ENCODE data around the gene GIPC3. TPM values are rescaled to one million over a fixed set of nuclear protein-coding genes. Genes with fewer than 3 reads are reported as not detected.

The GIPC3 gene
- total and polyA plus RNA-seq, 2 experiments from 2014 or later = 0.48 to 0.59 TPM

- ATAC-seq = peak; percentile 48
- 0 out of 3 replicates have a peak, but pooled peaks cover 3% of the 10 kb centered on the region for H3K9me3 Mint-ChIP-seq
- peaks cover 10% of the 10 kb centered on the region; the same call in 2 of the 3 replicates for H3K4me1 Mint-ChIP-seq
- H2AFZ ChIP-seq = no peak overlapping the region
- TF ChIP-seq CREB1 (CRISPR knock-in tag; IDR thresholded peaks at IDR 0.05; ENCODE audit: low read depth) (no peak), ZNF114 (CRISPR knock-in tag; IDR thresholded peaks at IDR 0.05) (no peak), ZNF331 (CRISPR knock-in tag; IDR thresholded peaks at IDR 0.05; ENCODE audit: low read depth) (no peak), POLR2AphosphoS5 (IDR thresholded peaks at IDR 0.05; ENCODE audit: low read depth) (0 out of 2 replicates have a peak, but pooled peaks have one; percentile 31), ETS1 (IDR thresholded peaks at IDR 0.05) (no peak), EZH2 (IDR thresholded peaks at IDR 0.05; ENCODE audit: low read depth, unreplicated experiment) (no peak), EZH2phosphoT487 (IDR thresholded peaks at IDR 0.05; ENCODE audit: unreplicated experiment) (no peak), NANOG (IDR thresholded peaks at IDR 0.05; ENCODE audit: borderline replicate concordance) (no peak), ZNF462 (CRISPR knock-in tag; IDR thresholded peaks at IDR 0.05) (no peak), STAT1 (IDR thresholded peaks at IDR 0.05; ENCODE audit: unreplicated experiment) (no peak), JUNB (IDR thresholded peaks at IDR 0.05; ENCODE audit: unreplicated experiment) (no peak), REST (IDR thresholded peaks at IDR 0.05; ENCODE audit: unreplicated experiment) (no peak)
- TF ChIP-seq, protein P1, sequence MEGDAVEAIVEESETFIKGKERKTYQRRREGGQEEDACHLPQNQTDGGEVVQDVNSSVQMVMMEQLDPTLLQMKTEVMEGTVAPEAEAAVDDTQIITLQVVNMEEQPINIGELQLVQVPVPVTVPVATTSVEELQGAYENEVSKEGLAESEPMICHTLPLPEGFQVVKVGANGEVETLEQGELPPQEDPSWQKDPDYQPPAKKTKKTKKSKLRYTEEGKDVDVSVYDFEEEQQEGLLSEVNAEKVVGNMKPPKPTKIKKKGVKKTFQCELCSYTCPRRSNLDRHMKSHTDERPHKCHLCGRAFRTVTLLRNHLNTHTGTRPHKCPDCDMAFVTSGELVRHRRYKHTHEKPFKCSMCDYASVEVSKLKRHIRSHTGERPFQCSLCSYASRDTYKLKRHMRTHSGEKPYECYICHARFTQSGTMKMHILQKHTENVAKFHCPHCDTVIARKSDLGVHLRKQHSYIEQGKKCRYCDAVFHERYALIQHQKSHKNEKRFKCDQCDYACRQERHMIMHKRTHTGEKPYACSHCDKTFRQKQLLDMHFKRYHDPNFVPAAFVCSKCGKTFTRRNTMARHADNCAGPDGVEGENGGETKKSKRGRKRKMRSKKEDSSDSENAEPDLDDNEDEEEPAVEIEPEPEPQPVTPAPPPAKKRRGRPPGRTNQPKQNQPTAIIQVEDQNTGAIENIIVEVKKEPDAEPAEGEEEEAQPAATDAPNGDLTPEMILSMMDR (conservative IDR thresholded peaks at IDR 0.05; ENCODE audit: low read depth in 2 of 2) = peak in 1 of 2 experiments; percentile 28; a peak in 2 of 4 replicates
- H3K27ac ChIP-seq (ENCODE audit: low read depth) = no peak overlapping the region
- no peaks in the 10 kb centered on the region for H3K36me3 ChIP-seq (ENCODE audit: insufficient read depth)
- peaks cover 7% of the 10 kb centered on the region; the same call in 1 of the 2 replicates for H3F3A ChIP-seq (replicated peaks; ENCODE audit: low read depth)
- no peaks in the 10 kb centered on the region for H3K79me2 ChIP-seq (replicated peaks; ENCODE audit: insufficient read depth)
- H3K4me3 Mint-ChIP-seq = no peak overlapping the region
- H3K4me3 ChIP-seq = no peak overlapping the region
- H3K9me2 ChIP-seq (ENCODE audit: insufficient read depth) = no peaks in the 10 kb centered on the region
- H3K27me3 ChIP-seq (ENCODE audit: insufficient read depth) = no peaks in the 10 kb centered on the region
- peak overlapping the region; percentile 26; the same call in 1 of the 2 replicates for H3K4me2 ChIP-seq
- H3K27me3 Mint-ChIP-seq (ENCODE audit: insufficient read depth, low read depth, poor library complexity) = peaks cover 23% of the 10 kb centered on the region
- H3K4me1 ChIP-seq (ENCODE audit: insufficient read depth) = no peaks in the 10 kb centered on the region
- no peak for DNase-seq (ENCODE audit: low spot score)
- no peaks in the 10 kb centered on the region; the same call in 1 of the 2 replicates for H4K20me1 ChIP-seq (replicated peaks; ENCODE audit: insufficient read depth)
- no peak overlapping the region for H3K27ac Mint-ChIP-seq
- peaks cover 28% of the 10 kb centered on the region for H3K36me3 Mint-ChIP-seq (ENCODE audit: low read depth)
These were observed 46.9 kb upstream of the GIPC3 start for GRCh38 chr19:3538258-3538929.
